ENCODE measurements around the gene RAB36.

The RAB36 gene

GRCh38 chr22:23115369-23115768, 29.9 kb upstream of the RAB36 start:
- DNase-seq (ENCODE audit: low read depth, low spot score), result no peak
- no peaks in the 10 kb centered on the region for H3K27me3 ChIP-seq (ENCODE audit: insufficient read depth, insufficient read length)
- H3K9ac ChIP-seq (ENCODE audit: insufficient read length, low read depth), result no peak overlapping the region
- no peak for TF ChIP-seq SUZ12 (IDR thresholded peaks at IDR 0.05; ENCODE audit: extremely low read depth, insufficient read depth, insufficient read length)
- TF ChIP-seq YY1 (IDR thresholded peaks at IDR 0.05; ENCODE audit: insufficient read depth, insufficient read length), result no peak
- TF ChIP-seq ZNF274 (IDR thresholded peaks at IDR 0.05; ENCODE audit: low read depth, low read length), result no peak
- peaks cover 25% of the 10 kb centered on the region for H3K4me1 ChIP-seq (ENCODE audit: insufficient read depth, insufficient read length)
- no peaks in the 10 kb centered on the region for H3K36me3 ChIP-seq (ENCODE audit: insufficient read depth, insufficient read length, low read length)
- H3K4me3 ChIP-seq (ENCODE audit: insufficient read length, low read depth), result no peak overlapping the region
- no peaks in the 10 kb centered on the region for H3K9me3 ChIP-seq (ENCODE audit: insufficient read depth, low read length)

GRCh38 chr22:23115825-23116494, 29.3 kb upstream of the RAB36 start:
- H3K4me1 ChIP-seq (ENCODE audit: insufficient read depth, insufficient read length), result peaks cover 23% of the 10 kb centered on the region
- TF ChIP-seq ZNF274 (IDR thresholded peaks at IDR 0.05; ENCODE audit: low read depth, low read length) (no peak), SUZ12 (IDR thresholded peaks at IDR 0.05; ENCODE audit: extremely low read depth, insufficient read depth, insufficient read length) (no peak), YY1 (IDR thresholded peaks at IDR 0.05; ENCODE audit: insufficient read depth, insufficient read length) (no peak)
- DNase-seq (ENCODE audit: low read depth, low spot score), result no peak
- no peak overlapping the region for H3K4me3 ChIP-seq (ENCODE audit: insufficient read length, low read depth)
- H3K27me3 ChIP-seq (ENCODE audit: insufficient read depth, insufficient read length), result no peaks in the 10 kb centered on the region
- no peaks in the 10 kb centered on the region for H3K36me3 ChIP-seq (ENCODE audit: insufficient read depth, insufficient read length, low read length)
- H3K9me3 ChIP-seq (ENCODE audit: insufficient read depth, low read length), result no peaks in the 10 kb centered on the region
- no peak overlapping the region for H3K9ac ChIP-seq (ENCODE audit: insufficient read length, low read depth)

- Histone ChIP-seq H3K36me3 (ENCODE audit: insufficient read depth, insufficient read length, low read length) (no peaks in the 10 kb centered on the region), H3K9me3 (ENCODE audit: insufficient read depth, low read length) (no peaks in the 10 kb centered on the region), H3K27me3 (ENCODE audit: insufficient read depth, insufficient read length) (no peaks in the 10 kb centered on the region), H3K4me3 (ENCODE audit: insufficient read length, low read depth) (no peak overlapping the region), H3K9ac (ENCODE audit: insufficient read length, low read depth) (no peak overlapping the region), H3K4me1 (ENCODE audit: insufficient read depth, insufficient read length) (peaks cover 18% of the 10 kb centered on the region)
- DNase-seq (ENCODE audit: low read depth, low spot score), result no peak
- no peak for TF ChIP-seq ZNF274 (IDR thresholded peaks at IDR 0.05; ENCODE audit: low read depth, low read length)
- TF ChIP-seq SUZ12 (IDR thresholded peaks at IDR 0.05; ENCODE audit: extremely low read depth, insufficient read depth, insufficient read length), result no peak
- TF ChIP-seq YY1 (IDR thresholded peaks at IDR 0.05; ENCODE audit: insufficient read depth, insufficient read length), result no peak
Observed at GRCh38 chr22:23116506-23117263, 28.6 kb upstream of the RAB36 start.

GRCh38 chr22:23117275-23117674, 28.0 kb upstream of the RAB36 start:
- TF ChIP-seq ZNF274 (IDR thresholded peaks at IDR 0.05; ENCODE audit: low read depth, low read length) (no peak), YY1 (IDR thresholded peaks at IDR 0.05; ENCODE audit: insufficient read depth, insufficient read length) (no peak), SUZ12 (IDR thresholded peaks at IDR 0.05; ENCODE audit: extremely low read depth, insufficient read depth, insufficient read length) (no peak)
- no peak for DNase-seq (ENCODE audit: low read depth, low spot score)

GRCh38 chr22:23117891-23118646, 27.2 kb upstream of the RAB36 start:
- no peak overlapping the region for H3K9ac ChIP-seq (ENCODE audit: insufficient read length, low read depth)
- no peak for DNase-seq (ENCODE audit: low read depth, low spot score)
- H3K9me3 ChIP-seq (ENCODE audit: insufficient read depth, low read length), result no peaks in the 10 kb centered on the region
- H3K4me1 ChIP-seq (ENCODE audit: insufficient read depth, insufficient read length), result peaks cover 15% of the 10 kb centered on the region
- TF ChIP-seq YY1 (IDR thresholded peaks at IDR 0.05; ENCODE audit: insufficient read depth, insufficient read length) (no peak), SUZ12 (IDR thresholded peaks at IDR 0.05; ENCODE audit: extremely low read depth, insufficient read depth, insufficient read length) (no peak), ZNF274 (IDR thresholded peaks at IDR 0.05; ENCODE audit: low read depth, low read length) (no peak)
- H3K36me3 ChIP-seq (ENCODE audit: insufficient read depth, insufficient read length, low read length), result no peaks in the 10 kb centered on the region
- H3K4me3 ChIP-seq (ENCODE audit: insufficient read length, low read depth), result no peak overlapping the region
- no peaks in the 10 kb centered on the region for H3K27me3 ChIP-seq (ENCODE audit: insufficient read depth, insufficient read length)

More at GRCh38 chr22:23117275-23117674, 28.0 kb upstream of the RAB36 start:
- Histone ChIP-seq H3K9me3 (ENCODE audit: insufficient read depth, low read length) (no peaks in the 10 kb centered on the region), H3K27me3 (ENCODE audit: insufficient read depth, insufficient read length) (no peaks in the 10 kb centered on the region), H3K4me1 (ENCODE audit: insufficient read depth, insufficient read length) (peaks cover 17% of the 10 kb centered on the region), H3K36me3 (ENCODE audit: insufficient read depth, insufficient read length, low read length) (no peaks in the 10 kb centered on the region), H3K9ac (ENCODE audit: insufficient read length, low read depth) (no peak overlapping the region), H3K4me3 (ENCODE audit: insufficient read length, low read depth) (no peak overlapping the region)

- Histone ChIP-seq H3K4me1 (ENCODE audit: insufficient read depth, insufficient read length) (peaks cover 15% of the 10 kb centered on the region), H3K9ac (ENCODE audit: insufficient read length, low read depth) (no peak overlapping the region), H3K27me3 (ENCODE audit: insufficient read depth, insufficient read length) (peaks cover 3% of the 10 kb centered on the region), H3K9me3 (ENCODE audit: insufficient read depth, low read length) (no peaks in the 10 kb centered on the region), H3K4me3 (ENCODE audit: insufficient read length, low read depth) (no peak overlapping the region), H3K36me3 (ENCODE audit: insufficient read depth, insufficient read length, low read length) (no peaks in the 10 kb centered on the region)
- no peak for DNase-seq (ENCODE audit: low read depth, low spot score)
- no peak for TF ChIP-seq SUZ12 (IDR thresholded peaks at IDR 0.05; ENCODE audit: extremely low read depth, insufficient read depth, insufficient read length)
- no peak for TF ChIP-seq ZNF274 (IDR thresholded peaks at IDR 0.05; ENCODE audit: low read depth, low read length)
Observed at GRCh38 chr22:23118647-23119493, 26.4 kb upstream of the RAB36 start.

Measured in NT2/D1 (cell line).